ENCODE measurements around the gene EXOC6. TPM values are rescaled to one million over a fixed set of nuclear protein-coding genes. Genes with fewer than 3 reads are reported as not detected.

The EXOC6 gene
- total and polyA plus RNA-seq, 10 of the 15 experiments (the other 5 are each of a cell fraction or from before 2014, with no cell fraction given), result 7.6 to 53.8 (median 13.3) TPM

- TF ChIP-seq JUNB (IDR thresholded peaks at IDR 0.05) (peak; percentile 80), TARDBP (IDR thresholded peaks at IDR 0.05; ENCODE audit: borderline replicate concordance) (no peak), ETV6 (conservative IDR thresholded peaks at IDR 0.05 in 1 of 2, IDR thresholded peaks at IDR 0.05 in 1 of 2; ENCODE audit: borderline replicate concordance in 1 of 2, low read depth in 1 of 2) (0 out of 4 replicates have a peak, but pooled peaks of 1 of the 2 experiments have one; percentile 14), RUNX3 (IDR thresholded peaks at IDR 0.05; ENCODE audit: low read length) (peak; percentile 24; the same call in 1 of the 2 replicates)
These were observed 37.3 kb upstream of the EXOC6 start (continued) for GRCh38 chr10:92810934-92811532.

- no peak overlapping the region for H3K4me3 ChIP-seq
- TF ChIP-seq RFX5 (IDR thresholded peaks at IDR 0.05; ENCODE audit: low read depth, low read length) (no peak), GABPA (IDR thresholded peaks at IDR 0.05; ENCODE audit: low read depth) (no peak), SKIL (IDR thresholded peaks at IDR 0.05; ENCODE audit: low read depth, poor library complexity, severe bottlenecking) (no peak), TAF1 (IDR thresholded peaks at IDR 0.05; ENCODE audit: borderline replicate concordance, low read depth, low read length) (no peak), TCF12 (IDR thresholded peaks at IDR 0.05; ENCODE audit: low read depth, low read length) (no peak), NR2C1 (IDR thresholded peaks at IDR 0.05) (no peak), RELB (IDR thresholded peaks at IDR 0.05; ENCODE audit: low read depth) (no peak), CHD2 (IDR thresholded peaks at IDR 0.05; ENCODE audit: borderline replicate concordance, low read depth, low read length) (no peak), JUNB (IDR thresholded peaks at IDR 0.05) (no peak), SPI1 (IDR thresholded peaks at IDR 0.05; ENCODE audit: borderline replicate concordance, insufficient read depth, low read depth, low read length) (no peak), CHD1 (IDR thresholded peaks at IDR 0.05; ENCODE audit: low read depth, low read length) (no peak), TCF3 (IDR thresholded peaks at IDR 0.05; ENCODE audit: borderline replicate concordance, insufficient read depth, low read depth, low read length) (no peak), BMI1 (IDR thresholded peaks at IDR 0.05; ENCODE audit: borderline replicate concordance) (no peak), STAT3 (IDR thresholded peaks at IDR 0.05; ENCODE audit: low read depth, low read length) (no peak), CHD4 (IDR thresholded peaks at IDR 0.05) (no peak), PAX5 (IDR thresholded peaks at IDR 0.05; ENCODE audit: borderline replicate concordance, low read depth, low read length) (no peak), USF2 (IDR thresholded peaks at IDR 0.05; ENCODE audit: borderline replicate concordance, low read depth, low read length) (no peak)
These were observed 36.3 kb upstream of the EXOC6 start for GRCh38 chr10:92811986-92812385.

More at GRCh38 chr10:92811986-92812385, 36.3 kb upstream of the EXOC6 start:
- no peaks in the 10 kb centered on the region for H3K36me3 ChIP-seq (ENCODE audit: control insufficient read depth in 2 of 2, insufficient read depth in 2 of 2, low read length in 1 of 2)
- H3K4me1 ChIP-seq (ENCODE audit: control insufficient read depth, insufficient read depth, low read length), result peaks cover 5% of the 10 kb centered on the region
- DNase-seq (ENCODE audit: low read depth, low spot score) (no peak), FAIRE-seq (no peak), ATAC-seq (no peak)
- POLR2A ChIA-PET, result no interaction called here
- H3K27ac ChIP-seq (ENCODE audit: control insufficient read depth, insufficient read depth), result no peak overlapping the region
- in situ Hi-C loops (cut with MboI), result no loop called here
- no peak overlapping the region for H3K9ac ChIP-seq (ENCODE audit: control insufficient read depth, insufficient read depth, low read length)
- no peak overlapping the region for H2AFZ ChIP-seq (ENCODE audit: control insufficient read depth, low read depth, low read length)
- no peaks in the 10 kb centered on the region for H3K79me2 ChIP-seq (ENCODE audit: control insufficient read depth, insufficient read depth, low read length)
- H4K20me1 ChIP-seq (ENCODE audit: control insufficient read depth, insufficient read depth), result no peaks in the 10 kb centered on the region
- peaks cover 2 to 11% of the 10 kb centered on the region in 2 experiments for H3K27me3 ChIP-seq (replicated peaks in 1 of 2; ENCODE audit: control insufficient read depth in 2 of 2, insufficient read depth in 2 of 2, low read length in 1 of 2)
- intact Hi-C loops (cut with micrococcal nuclease; ENCODE audit: unreplicated experiment), result no loop called here
- no TSS peak for BruUV-seq (replicated peaks)
- SMC1A ChIA-PET (ENCODE audit: uncharacterized antibody, unreplicated experiment), result interaction anchor here (0.8 kb wide), 1 partner anchor 166 kb away, joined by 3 read pairs; no protein-coding TSS in a partner anchor
- 86% methylated on average over 1 of the region's 1 CpG for WGBS (ENCODE audit: insufficient coverage, insufficient replicate concordance, low lambda C conversion rate, missing lambda C conversion rate)
- RAD21 ChIA-PET (ENCODE audit: unreplicated experiment), result interaction anchor here (1.6 kb wide), 1 partner anchor 9 kb away, joined by 5 read pairs; no protein-coding TSS in a partner anchor
- H3K9me3 ChIP-seq (replicated peaks; ENCODE audit: control insufficient read depth, insufficient read depth, low read length), result no peaks in the 10 kb centered on the region
- CTCF ChIA-PET, result no interaction called here
- H3K4me2 ChIP-seq (ENCODE audit: control insufficient read depth, insufficient read depth), result no peak overlapping the region
